GM21367 (cell line): ENCODE data around the gene AUNIP.
A peak's percentile ranks its signal among the peaks of the same experiment; 100 is the strongest.

Experiments
- ATAC-seq: cut with Tn5 transposase; IDR thresholded peaks from one replicate; pipeline ENCODE4 v1.9.1; 2021; ENCODE audit not compliant: unreplicated experiment

The AUNIP gene

DNA sequence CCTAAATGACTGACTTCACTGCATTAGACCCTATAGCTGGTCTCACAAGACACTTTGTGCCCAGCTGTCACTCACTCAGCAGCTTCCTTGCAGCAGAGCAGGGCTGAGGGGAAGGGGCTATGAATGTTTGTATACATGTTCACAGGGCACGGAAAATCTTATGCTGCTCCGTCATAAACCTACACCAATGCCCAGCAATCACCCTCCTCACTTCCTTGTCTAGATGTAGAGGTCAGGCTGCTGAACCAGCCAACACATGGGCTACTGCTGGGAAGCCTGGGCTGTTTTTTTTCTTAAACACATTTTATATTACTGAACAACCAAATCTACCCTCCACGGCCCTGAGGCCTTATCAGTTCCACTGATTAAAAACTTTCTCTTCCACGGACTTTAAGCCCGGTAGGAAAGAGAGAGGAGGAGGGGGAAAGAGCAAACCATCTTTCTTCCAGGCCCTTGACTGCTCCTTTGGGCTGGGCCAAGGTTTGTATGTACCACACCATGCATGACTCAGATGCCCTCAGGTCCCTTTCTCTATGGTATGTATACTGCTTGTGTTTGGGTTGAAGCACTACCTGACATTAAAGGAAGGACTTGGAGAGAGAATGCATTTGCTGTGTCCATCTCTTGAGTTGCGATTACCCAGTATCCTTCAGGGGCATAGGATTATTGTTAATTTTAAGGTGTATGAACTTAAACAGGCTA is 26.8 kb downstream of the AUNIP start:
- ATAC-seq: no peak

DNA sequence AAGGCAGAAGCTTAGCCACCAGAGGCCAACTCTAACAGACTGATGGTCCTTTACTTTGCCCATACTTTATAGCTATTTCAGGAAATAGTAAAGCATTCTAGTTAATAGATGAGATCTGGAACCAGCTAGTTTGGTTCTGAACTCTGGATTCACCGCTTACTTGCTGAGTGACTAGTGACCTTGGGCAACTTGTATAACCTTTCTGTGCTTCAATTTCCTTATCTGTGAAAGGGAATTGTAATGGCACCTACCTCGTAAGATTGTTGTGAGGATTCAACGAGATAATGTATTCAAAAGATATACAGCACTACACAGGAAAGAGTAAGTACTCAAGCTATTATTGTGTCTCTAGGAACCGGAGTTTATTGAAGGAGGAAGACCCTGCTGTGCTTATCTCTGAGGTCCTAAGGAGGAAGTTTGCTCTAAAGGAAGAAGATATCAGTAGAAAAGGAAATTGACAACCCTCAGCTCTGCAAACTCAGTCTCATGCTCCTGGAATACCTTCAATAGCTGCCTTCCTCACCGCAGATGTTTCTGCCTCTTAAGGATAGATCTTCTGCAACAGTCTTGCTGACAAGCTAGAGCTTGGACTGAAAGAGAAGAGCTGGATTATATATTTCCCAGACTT is 27.6 kb downstream of the AUNIP start:
- no peak for ATAC-seq

DNA sequence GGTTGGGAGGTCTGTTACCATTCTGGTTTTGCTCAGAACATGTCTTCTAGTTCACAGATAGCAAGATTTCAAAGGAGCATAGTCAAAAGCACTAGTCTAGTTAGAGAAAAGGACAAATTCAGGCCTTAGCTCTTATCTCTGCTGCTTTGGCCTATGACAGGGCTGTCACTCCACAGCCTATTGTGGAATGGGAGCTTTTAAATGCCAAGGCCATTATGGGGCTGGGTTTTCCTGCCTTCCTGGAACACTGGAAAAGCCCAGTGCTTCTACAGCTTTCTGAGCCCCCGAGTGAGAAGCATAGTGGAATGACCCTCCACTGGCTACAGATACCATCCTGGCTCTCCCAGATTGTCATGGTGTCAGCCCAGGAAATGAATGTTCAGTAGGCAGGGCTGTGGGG is 30.2 kb downstream of the AUNIP start:
- ATAC-seq: no peak

DNA sequence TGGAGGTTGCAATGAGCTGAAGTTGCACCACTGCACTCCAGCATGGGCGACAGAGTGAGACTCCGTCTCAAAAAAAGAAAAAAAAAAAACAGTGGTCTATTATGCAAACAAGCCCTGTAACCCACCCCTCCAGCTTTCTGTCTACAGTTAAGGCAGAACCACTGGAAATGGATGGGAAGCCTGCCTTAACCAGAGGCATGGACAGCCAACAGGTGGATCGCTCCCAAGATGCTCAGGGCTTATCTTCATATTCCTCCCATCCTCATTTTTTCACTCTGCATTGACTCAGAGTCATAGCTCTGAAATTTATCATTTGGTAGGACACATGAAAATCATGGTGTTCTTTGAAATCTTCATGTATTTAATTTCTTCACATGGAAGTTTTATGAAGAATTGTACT is 30.8 kb downstream of the AUNIP start:
- ATAC-seq: no peak

DNA sequence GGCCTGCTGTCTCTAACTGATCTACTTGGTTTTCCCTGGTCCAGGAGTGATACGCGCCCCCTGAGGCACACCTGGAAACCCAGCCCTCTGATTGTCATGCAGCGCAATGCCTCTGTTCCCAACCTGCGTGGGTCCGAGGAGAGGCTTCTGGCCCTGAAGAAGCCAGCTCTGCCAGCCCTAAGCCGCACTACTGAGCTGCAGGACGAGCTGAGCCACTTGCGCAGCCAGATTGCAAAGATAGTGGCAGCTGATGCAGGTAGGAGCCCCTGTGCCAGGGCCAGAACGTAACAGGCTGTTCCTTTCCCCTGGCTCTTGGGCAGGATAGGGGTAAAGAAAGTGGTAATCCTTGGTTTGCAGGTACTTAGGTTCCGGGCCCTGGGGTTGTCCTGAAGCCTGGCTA is 32.7 kb downstream of the AUNIP start:
- no peak for ATAC-seq

DNA sequence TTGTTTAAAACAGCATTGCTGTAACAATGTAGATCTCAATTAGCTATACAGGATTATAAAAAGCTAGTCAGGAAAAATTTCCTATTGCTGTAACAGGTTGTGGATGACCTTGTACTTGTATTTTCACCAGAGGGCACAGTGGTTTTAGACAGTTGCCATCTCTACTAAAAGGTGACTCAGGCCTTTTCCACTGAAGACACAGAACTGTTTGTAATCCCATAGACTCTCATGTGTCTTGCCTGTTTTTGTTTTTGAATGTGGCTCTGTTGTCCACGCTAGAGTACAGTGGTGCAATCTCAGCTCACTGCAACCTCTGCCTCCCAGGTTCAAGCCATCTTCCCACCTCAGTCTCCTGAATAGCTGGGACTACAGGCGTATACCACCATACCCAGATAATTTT is 33.7 kb downstream of the AUNIP start:
- ATAC-seq: no peak

DNA sequence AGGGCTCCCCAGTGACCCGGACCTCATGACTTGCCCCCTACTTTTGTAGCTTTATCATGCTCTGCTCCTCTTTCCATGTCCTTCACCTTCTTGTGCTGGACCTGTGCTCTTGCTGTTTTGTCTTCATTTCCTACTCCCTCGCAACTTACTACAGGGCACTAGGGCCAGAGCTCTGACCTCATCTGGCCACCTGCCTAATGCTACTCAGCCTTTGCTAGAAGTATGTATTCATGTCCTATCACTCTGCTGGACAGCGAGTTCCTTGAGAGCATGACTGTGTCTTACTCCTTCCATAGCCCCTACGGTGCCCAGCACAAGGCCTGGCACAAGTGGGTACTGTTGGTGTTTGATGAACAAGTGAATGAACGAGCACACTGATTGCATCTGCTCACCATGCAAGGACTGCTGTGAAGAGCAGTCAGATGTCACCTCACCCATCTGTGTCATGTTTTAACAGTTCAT is 37.6 kb downstream of the AUNIP start:
- ATAC-seq: no peak

DNA sequence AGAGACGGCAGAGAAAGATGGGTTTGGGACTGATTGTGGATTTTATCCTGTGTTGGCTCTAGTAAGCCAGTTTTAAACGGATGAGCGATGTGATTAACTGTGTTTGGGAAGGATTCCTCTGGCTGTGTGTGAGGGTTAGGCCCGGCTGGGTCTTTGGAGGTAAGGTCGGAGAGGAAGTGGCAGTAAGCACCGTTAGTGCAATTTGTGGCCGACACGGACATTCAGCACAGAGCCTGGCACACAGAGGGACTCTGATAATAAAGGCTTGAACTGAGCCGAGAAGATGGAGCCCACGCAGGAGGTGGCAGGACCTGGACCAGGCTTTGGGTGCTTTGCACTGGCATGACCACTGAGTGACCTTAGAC is 38.2 kb downstream of the AUNIP start:
- no peak for ATAC-seq

DNA sequence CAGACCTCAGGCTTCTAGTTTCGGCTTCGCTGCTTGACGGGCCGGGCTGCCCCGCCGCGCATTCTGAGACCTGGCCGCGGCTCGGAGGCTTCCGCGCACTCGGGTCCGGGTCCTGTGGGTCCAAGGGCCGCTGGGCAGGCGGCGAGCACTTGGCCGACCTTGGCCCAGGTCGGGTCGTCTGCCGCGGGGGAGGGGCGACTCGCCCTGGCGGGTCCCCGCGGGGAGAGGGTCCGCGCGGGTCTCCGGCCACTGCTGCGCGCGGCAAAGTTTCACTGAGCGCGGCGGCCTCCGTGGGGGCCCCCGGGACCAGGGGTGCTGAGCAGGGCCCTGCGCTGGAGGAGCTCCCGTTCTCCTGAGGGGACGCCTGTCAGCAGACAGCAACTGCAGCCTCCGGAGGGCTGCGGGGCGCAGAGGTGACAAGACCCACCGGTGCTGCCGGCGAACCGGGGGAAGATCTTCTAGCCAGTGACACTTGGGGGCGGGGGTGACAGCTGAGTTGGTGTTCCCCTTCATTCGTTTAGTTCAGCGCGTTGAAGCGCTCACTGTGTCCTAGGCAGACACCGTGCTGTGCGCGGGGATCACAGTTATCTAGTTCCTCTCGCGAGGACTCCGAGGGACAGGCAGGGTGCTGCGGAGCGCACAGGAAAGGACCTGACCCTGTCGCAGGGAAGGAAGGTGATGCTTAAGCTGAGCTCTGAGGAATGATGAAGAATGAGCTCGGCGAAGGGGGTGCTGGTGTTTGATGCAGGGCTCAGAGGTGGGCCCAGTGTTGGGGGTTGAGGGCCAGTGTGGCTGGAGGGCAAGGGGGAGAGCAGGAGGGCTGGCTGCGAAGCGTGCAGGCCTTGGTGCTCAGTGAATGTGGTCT is 38.8 kb downstream of the AUNIP start:
- peak; percentile 40 for ATAC-seq

DNA sequence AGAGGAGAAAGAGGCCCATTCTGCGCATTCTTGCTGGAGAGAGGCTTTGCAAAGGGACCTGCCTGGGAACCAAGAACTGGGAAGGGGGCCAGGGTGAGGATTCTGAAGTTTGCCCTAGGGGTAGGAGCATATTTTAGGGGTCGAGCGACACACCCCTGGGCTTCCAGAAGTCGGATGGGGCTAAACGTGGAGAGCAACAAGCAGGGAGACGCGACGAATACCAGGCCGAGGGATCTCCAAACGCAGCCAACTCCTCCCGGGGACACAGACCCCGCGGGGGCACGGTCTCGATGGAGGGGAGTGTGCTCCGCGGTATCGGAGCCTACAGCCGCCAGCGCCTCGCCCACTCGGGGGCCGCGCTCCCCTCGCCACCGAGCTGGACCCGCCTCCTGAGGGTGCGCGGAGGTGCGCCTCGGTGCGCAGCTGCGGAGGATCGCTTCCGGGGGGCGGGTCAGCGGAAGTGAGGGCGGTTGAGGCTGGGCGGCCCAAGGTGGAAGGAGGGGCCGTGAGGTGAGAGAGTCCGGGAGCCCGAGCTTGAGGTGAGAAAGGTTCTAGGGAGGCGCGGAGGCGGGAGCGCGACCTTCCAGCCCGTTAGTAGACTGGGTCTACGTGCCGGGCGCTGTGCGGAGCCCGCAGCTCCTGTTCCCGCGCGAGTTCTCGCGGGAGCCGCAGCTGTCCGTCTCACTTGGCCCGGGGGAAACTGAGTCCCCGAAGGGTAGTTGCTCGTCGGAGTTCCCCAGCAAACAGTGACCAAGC is 39.6 kb downstream of the AUNIP start, which contains the start of gene MTFR1L:
Gene MTFR1L, plus strand, starts transcription at position 464 of the 756 bp plus-strand sequence. CDS start 3,151 bp downstream, outside the sequence.
- peak; percentile 62 for ATAC-seq

DNA sequence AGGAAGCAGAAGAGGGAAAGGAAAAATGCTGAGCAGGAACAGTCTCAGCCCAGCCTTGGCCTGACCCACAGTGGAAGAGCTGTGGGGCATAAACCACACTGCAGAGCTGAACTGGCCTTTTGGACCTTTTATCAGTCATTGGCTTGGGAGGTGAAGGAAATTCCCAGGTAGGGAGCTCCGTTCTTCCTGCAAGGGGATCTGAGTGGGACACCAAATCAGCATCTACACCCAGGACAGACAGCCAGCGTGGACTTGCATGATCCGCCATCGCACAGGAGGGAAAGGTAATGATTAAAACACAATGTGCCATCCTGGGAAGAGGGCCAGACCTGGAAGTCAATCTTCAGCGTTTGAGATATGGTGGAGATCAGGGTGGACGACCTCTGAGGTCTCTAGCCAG is 40.7 kb downstream of the AUNIP start:
- no peak for ATAC-seq

DNA sequence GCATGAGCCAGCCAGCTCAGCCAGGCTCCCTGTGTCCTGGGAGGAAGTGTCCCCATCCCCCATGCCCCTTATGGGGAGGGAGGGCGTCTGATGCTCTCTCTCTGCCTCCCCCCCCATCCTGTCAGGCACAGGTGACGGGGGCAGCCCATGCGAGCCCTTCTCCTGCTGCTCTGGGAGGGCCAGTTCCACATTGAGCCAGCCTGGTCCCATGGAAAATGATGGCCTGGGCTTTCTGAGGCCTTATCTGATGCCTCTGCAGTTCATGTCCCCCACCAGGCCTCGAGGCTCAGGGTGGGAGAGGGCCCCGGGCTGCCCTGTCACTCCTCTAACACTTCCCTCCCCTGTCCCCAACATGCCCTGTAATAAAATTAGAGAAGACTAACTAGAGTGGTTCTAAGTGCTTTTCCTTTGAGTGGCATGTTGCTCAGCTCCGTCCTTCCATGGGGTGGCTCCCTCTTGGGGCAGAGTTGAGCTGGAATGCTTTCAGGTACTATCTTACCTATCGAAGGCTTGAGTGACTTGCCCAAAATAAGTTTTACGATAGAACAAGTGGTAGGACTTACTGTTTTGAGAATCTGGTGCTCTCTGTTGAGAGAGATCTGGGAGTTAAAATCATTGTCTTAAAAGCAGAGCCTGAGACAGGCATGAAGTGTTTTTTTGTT is 41.3 kb downstream of the AUNIP start:
- no peak for ATAC-seq

DNA sequence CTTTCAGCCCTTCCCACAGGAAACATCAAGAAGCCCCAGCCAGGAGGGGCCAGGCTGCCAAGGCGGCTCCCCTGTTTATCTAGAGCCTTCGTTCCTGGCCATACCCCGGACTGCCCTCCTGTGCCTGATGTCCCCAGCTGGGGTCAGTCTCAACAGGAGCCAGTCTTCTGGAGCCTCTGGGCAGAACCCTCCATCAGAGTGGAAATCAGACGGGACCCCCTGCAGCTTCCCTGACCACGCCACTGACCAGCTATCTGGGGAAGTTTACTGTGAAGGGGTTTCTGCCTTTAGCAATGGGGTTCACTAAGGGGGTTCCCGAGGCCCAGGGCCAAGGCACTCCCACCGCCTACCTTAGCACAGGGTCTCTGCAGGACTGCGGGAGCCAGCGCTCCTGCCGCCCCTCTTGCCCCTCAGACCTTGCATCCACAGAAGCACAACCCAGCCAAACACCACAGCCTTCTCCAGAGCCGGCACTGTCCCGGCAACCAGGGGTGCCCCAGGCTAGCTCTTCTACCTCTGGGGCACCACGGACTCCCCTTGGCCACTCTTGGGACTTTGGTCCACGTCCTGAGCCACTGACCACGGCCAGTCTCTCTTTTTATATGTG is 43.0 kb downstream of the AUNIP start:
- ATAC-seq: no peak

DNA sequence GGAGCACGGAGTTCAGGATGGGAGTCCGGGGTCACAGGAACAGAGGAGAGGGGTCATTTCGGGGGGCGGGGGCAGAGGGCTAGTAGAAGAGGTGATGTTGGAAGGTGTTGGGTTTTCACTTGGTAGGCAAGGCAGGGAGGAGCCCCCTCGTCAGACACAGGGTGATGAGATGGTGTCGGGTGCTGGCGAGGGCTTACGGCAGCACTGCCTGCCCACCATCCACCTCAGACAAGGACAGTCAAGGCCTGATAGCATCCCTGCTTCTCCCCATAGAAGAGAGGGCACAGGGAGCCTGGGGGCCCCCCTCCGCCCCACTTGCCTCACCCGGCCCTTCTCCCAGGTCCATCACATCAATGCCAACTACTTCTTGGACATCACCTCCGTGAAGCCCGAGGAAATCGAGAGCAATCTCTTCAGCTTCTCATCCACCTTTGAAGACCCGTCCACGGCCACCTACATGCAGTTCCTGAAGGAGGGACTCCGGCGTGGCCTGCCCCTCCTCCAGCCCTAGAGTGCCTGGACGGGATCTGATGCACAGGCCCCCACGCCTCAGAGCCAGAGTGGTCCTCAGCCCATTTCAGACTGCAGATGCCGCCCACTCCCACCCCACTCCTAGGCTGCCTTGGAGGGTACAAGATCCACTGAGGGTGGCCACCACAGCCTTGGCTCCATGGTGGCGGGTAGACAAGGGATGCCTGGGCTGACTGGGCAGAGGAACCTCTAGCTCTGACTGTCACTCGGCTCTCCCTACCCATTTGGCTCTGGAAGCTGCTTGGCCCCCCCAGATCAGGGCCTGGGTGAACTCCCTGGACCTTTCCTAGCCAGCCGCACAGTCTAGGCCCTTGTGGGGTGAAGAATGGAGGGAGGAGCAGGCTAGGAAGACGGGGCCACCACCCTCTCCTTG is 43.8 kb downstream of the AUNIP start:
- ATAC-seq: no peak

DNA sequence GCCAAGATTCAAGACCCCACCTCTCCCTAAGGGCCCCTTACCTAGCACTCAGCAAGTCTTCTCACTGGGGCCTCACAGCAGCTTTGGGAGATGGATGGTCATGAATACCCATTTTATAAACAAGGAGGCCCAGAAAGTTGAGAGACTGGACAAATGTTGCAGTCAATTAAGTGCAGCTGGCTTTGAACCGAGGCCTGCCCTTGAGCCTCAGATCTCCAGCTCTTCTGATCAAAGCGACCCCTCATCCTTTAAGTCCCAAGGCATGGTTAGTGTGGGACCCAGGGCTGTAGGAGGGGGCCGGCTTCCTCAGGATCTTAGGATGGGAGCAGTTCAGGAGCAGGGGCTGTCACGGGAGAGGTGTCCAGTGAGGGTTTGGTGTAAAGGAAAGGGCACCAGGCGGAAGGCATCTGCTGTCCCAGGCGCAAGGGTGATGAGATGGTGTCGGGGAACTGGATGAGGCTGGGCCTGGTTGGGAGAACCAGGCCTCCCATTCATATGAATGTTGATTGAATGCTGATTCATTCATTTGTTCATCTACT is 44.6 kb downstream of the AUNIP start:
- ATAC-seq: no peak

DNA sequence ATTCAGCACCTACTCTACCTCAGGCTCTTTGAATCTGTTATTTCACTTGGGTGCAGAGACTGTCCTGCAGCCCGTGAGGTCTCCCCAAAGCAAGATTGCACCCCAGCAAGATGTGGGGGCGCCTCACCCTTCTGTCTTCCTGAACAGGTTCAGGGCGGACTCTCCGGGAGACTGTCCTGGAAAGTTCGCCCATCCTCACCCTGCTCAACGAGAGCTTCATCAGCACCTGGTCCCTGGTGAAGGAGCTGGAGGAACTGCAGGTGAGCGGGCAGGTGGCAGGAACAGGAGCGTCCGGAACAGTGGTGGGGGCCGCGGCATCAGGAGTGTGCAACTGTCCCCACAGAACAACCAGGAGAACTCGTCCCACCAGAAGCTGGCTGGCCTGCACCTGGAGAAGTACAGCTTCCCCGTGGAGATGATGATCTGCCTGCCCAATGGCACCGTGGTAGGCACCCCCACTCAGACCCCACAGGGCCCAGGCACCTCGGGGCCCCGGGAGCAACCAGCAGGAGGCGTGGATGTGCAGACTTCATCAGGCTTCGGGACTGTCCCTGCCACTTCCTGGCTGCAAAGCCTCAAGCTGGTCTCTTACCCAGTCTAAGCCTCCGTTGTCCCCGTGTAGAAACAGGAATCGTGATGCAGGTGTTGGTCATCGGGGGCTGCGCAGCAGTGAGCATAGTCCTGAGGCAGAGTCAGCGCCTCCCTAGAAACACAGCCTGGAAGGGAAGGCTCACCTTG is 45.4 kb downstream of the AUNIP start:
- no peak for ATAC-seq

DNA sequence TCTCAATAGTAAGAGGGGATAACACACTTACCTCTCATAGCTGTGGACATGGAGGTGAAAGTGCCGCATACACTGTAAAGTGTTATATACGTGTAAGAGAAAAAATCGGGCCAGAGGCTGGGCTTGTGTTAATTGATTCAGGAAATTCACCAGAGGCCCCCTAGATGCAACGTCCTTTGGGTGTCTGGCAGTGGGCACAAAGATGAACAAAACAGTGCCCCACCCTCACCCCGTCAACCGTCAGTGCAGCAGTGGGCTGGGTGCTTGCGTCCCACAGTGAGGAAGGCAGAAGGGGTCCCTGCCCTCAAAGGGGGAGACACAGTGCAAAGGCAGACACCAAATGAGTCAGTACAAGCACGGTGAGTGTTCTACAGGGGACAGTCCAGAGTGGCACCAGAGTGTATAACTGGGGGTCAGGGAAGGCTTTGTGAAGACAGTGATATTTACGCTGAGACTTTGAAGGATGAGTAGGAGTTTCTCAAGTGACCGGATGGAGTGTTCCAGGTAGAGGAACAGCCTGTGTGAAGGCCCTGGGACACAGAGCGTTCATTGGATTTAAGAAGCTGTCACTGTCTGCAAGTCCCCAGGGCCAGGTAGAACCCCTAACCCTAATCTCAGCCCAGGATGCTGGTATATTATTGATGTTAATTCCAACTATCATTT is 46.1 kb downstream of the AUNIP start:
- no peak for ATAC-seq
